ENCODE results near the gene RPA1.
"Not testable (repeated sequence)": the region's sequence is repeated elsewhere in the genome, so short reads cannot be mapped to it uniquely, and the experiment has no call there.

Gene RPA1

GRCh38 chr17:1856462-1856861, 26.7 kb downstream of the RPA1 start:
- not testable (repeated sequence) for H3K4me3 ChIP-seq (ENCODE audit: low read depth, low read length); H3K27ac ChIP-seq (ENCODE audit: extremely low read depth, low read depth, low read length); H3K4me1 ChIP-seq (ENCODE audit: control insufficient read depth, insufficient read depth, low read length); H3K9me3 ChIP-seq (ENCODE audit: control insufficient read depth, insufficient read depth, low read depth, low read length)
- POLR2A ChIA-PET = interaction anchor here (0.6 kb wide), 1 partner anchor 62 kb away, joined by 3 read pairs; no protein-coding TSS in a partner anchor
- peaks cover 60 to 67% of the 10 kb centered on the region in 2 experiments for H3K36me3 ChIP-seq (ENCODE audit: control insufficient read depth in 2 of 2, insufficient read depth in 1 of 2, low read length in 2 of 2)
- CTCF ChIA-PET = interaction anchor here (0.7 to 1.6 kb wide), 2 partner anchors 8 to 9 kb away, joined by 4 to 8 read pairs; no protein-coding TSS in a partner anchor

GRCh38 chr17:1860978-1861377, 31.2 kb downstream of the RPA1 start:
- no peak for TF ChIP-seq HOXA7 (CRISPR knock-in tag; IDR thresholded peaks at IDR 0.05; ENCODE audit: borderline replicate concordance)
- no peak for TF ChIP-seq YY2 (tag by site-specific recombination; IDR thresholded peaks at IDR 0.05)
- Histone ChIP-seq H3K4me1 (ENCODE audit: control insufficient read depth, insufficient read depth, low read length) (no peaks in the 10 kb centered on the region), H3K27ac (ENCODE audit: extremely low read depth, low read depth, low read length) (no peak overlapping the region), H3K9me3 (ENCODE audit: control insufficient read depth, insufficient read depth, low read depth, low read length) (no peaks in the 10 kb centered on the region), H3K36me3 (ENCODE audit: control insufficient read depth in 2 of 2, insufficient read depth in 1 of 2, low read length in 2 of 2) (peaks cover 29 to 40% of the 10 kb centered on the region in 2 experiments), H3K4me3 (ENCODE audit: low read depth, low read length) (no peak overlapping the region)
- CTCF ChIA-PET = interaction anchor here (0.7 to 2.5 kb wide), 6 partner anchors 10 to 141 kb away, joined by 3 to 15 read pairs (median 4); no protein-coding TSS in a partner anchor
- POLR2A ChIA-PET = no interaction called here

GRCh38 chr17:1861391-1862010, 31.7 kb downstream of the RPA1 start:
- Histone ChIP-seq H3K4me3 (ENCODE audit: low read depth, low read length) (no peak overlapping the region), H3K4me1 (ENCODE audit: control insufficient read depth, insufficient read depth, low read length) (no peaks in the 10 kb centered on the region), H3K27ac (ENCODE audit: extremely low read depth, low read depth, low read length) (no peak overlapping the region), H3K36me3 (ENCODE audit: control insufficient read depth in 2 of 2, insufficient read depth in 1 of 2, low read length in 2 of 2) (peaks cover 26 to 40% of the 10 kb centered on the region in 2 experiments), H3K9me3 (ENCODE audit: control insufficient read depth, insufficient read depth, low read depth, low read length) (no peaks in the 10 kb centered on the region)
- ChIA-PET CTCF (interaction anchor here (0.8 to 2.5 kb wide), 5 partner anchors 9 to 142 kb away, joined by 3 to 15 read pairs (median 5); no protein-coding TSS in a partner anchor), POLR2A (interaction anchor here (0.7 kb wide), 1 partner anchor 145 kb away, joined by 5 read pairs; no protein-coding TSS in a partner anchor)
- no peak for TF ChIP-seq ZBTB20 (tag by site-specific recombination; IDR thresholded peaks at IDR 0.05)
- TF ChIP-seq ZNF19 (tag by site-specific recombination; IDR thresholded peaks at IDR 0.05; ENCODE audit: low read depth) = no peak

GRCh38 chr17:1865252-1866037, 35.6 kb downstream of the RPA1 start:
- Histone ChIP-seq H3K27ac (ENCODE audit: extremely low read depth, low read depth, low read length) (no peak overlapping the region), H3K4me1 (ENCODE audit: control insufficient read depth, insufficient read depth, low read length) (no peaks in the 10 kb centered on the region), H3K9me3 (ENCODE audit: control insufficient read depth, insufficient read depth, low read depth, low read length) (no peaks in the 10 kb centered on the region), H3K36me3 (ENCODE audit: control insufficient read depth in 2 of 2, insufficient read depth in 1 of 2, low read length in 2 of 2) (peaks cover 29 to 37% of the 10 kb centered on the region in 2 experiments), H3K4me3 (ENCODE audit: low read depth, low read length) (no peak overlapping the region)
- CTCF ChIA-PET = interaction anchor here (0.7 to 3.0 kb wide), 27 partner anchors 9 to 196 kb away, joined by 3 to 25 read pairs (median 4); partner anchors contain the start of genes RPA1 and SMYD4
- POLR2A ChIA-PET = interaction anchor here (1.5 kb wide), 1 partner anchor 149 kb away, joined by 4 read pairs; no protein-coding TSS in a partner anchor
- peak; percentile 31; the same call in 1 of the 2 replicates for TF ChIP-seq ZNF654 (tag by site-specific recombination; IDR thresholded peaks at IDR 0.05; ENCODE audit: low read depth)
- 0 out of 2 replicates have a peak, but pooled peaks have one; percentile 14 for TF ChIP-seq EGR2 (tag by site-specific recombination; IDR thresholded peaks at IDR 0.05; ENCODE audit: low read depth)
- TF ChIP-seq ZNF266 (tag by site-specific recombination; IDR thresholded peaks at IDR 0.05; ENCODE audit: low read depth) = no peak
- 0 out of 2 replicates have a peak, but pooled peaks have one; percentile 9 for TF ChIP-seq ZFHX2 (tag by site-specific recombination; conservative IDR thresholded peaks at IDR 0.05)

- CTCF ChIA-PET = interaction anchor here (0.7 to 1.7 kb wide), 5 partner anchors 8 to 415 kb away, joined by 3 to 7 read pairs (median 4); no protein-coding TSS in a partner anchor
- TF ChIP-seq ZNF148 (tag by site-specific recombination; IDR thresholded peaks at IDR 0.05; ENCODE audit: borderline replicate concordance) (no peak), ZNF548 (tag by site-specific recombination; IDR thresholded peaks at IDR 0.05) (no peak), SCRT2 (tag by site-specific recombination; IDR thresholded peaks at IDR 0.05) (no peak), ZNF596 (tag by site-specific recombination; IDR thresholded peaks at IDR 0.05) (no peak), ZNF2 (tag by site-specific recombination; IDR thresholded peaks at IDR 0.05) (no peak), ZNF121 (tag by site-specific recombination; IDR thresholded peaks at IDR 0.05) (peak; percentile 60), ZNF133 (tag by site-specific recombination; IDR thresholded peaks at IDR 0.05) (no peak), ZNF639 (tag by site-specific recombination; IDR thresholded peaks at IDR 0.05) (no peak)
- H3K4me1 ChIP-seq (ENCODE audit: control insufficient read depth, insufficient read depth, low read length) = no peaks in the 10 kb centered on the region
- POLR2A ChIA-PET = no interaction called here
- H3K36me3 ChIP-seq (ENCODE audit: control insufficient read depth in 2 of 2, insufficient read depth in 1 of 2, low read length in 2 of 2) = peaks cover 30 to 31% of the 10 kb centered on the region in 2 experiments
- H3K27ac ChIP-seq (ENCODE audit: extremely low read depth, low read depth, low read length) = no peak overlapping the region
- H3K4me3 ChIP-seq (ENCODE audit: low read depth, low read length) = no peak overlapping the region
- H3K9me3 ChIP-seq (ENCODE audit: control insufficient read depth, insufficient read depth, low read depth, low read length) = no peaks in the 10 kb centered on the region
Observed at GRCh38 chr17:1867307-1867706, 37.5 kb downstream of the RPA1 start.

Measured in HEK293 (cell line).